HG02678 (cell line): ENCODE results near the gene PITPNM3.

ENCODE experiments used
- ATAC-seq: cut with Tn5 transposase; IDR thresholded peaks from one replicate; pipeline ENCODE4 v1.9.1; 2021; ENCODE audit warnings: mild to moderate bottlenecking, moderate library complexity; ENCODE audit not compliant: unreplicated experiment

PITPNM3 gene

GRCh38 chr17:6502871-6503509 is 53.4 kb downstream of the PITPNM3 start:
- ATAC-seq, result no peak

DNA sequence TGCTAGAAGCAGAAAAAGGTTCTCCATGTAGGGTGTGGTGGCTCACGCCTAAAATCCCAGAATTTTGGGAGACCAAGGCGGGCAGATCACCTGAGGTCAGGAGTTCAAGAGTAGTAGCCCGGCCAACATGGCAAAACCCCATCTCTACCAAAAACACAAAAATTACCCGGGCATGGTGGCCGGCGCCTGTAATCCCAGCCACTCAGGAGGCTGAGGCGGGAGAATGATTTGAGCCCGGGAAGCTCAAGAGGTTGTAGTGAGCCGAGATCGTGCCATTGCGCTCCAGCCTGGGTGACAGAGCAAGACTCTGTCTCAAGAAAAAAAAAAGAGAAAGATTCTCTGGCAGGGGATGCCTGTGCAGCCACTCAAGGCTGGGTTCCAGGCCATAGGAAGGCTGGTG is 54.2 kb downstream of the PITPNM3 start:
- no peak for ATAC-seq

DNA sequence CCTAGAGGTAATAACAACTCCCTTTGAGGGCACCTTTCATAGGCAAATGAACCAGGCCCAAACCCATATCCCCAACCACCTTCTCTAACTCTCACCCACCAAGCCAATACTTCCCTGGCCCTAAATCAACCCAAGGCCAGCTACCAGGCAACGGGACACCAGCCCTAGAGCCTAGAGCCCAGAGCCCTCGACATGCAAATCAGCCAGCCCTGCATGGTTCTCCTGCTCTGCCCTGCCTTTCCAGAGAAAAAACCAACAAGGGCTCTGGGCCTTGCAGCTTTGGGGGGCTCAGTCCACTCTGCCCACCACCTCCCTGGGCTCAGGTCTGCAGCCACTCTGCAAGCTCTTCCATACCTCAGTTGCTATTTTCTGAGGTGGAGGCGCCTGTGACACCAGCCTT is 55.0 kb downstream of the PITPNM3 start:
- ATAC-seq, result no peak

DNA sequence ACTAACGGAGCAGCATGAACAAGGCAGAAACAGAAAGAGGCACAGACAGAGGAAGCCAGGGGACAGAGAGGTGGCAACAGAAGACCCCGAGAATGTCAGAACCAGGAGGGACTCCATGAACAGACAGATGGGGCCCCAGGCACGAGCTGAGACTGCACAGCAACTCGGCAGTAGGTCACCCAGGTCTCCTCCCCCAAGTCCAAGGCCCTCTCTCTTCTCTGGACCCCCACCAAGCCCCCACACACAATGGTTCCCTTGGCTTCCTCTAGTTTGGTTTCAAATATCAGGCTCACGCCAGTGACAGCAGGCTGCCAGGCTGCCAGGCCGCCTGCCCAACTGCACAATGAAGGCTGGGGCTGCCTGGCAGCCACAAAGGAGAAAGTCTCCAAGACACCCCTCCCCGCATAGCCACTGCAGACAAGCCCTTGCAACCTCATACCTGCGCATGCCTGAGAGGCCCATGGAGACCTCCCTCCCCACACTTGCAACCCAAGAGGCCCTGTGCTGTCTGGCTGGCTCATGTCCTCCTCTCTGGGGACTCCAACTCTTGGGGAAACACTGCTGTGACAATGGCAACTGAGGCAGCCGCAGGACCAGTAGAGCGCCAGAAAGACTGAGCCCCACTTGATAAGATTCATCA is 57.3 kb downstream of the PITPNM3 start:
- ATAC-seq, result no peak

DNA sequence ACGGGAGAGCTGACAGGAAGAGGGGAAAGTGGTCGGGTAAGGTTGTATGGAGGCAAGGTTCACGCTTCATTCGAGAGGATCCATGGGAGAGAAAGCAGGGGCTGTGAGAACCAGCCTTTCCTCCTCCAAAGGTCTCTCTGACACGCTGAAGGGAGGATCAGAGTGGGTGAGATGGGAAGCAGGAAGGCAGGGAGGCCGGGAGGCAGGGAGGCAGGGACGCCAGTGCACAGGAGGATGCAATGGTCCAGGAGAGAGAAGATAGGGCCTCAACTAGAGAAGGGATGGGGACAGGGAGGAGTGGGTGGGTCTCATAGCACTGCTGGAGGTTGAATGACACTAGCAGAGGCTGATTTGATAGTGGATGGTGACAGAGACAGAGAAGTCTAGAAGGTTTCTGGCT is 58.0 kb downstream of the PITPNM3 start:
- ATAC-seq, result no peak

GRCh38 chr17:6497496-6498221 is 58.7 kb downstream of the PITPNM3 start:
- no peak for ATAC-seq

DNA sequence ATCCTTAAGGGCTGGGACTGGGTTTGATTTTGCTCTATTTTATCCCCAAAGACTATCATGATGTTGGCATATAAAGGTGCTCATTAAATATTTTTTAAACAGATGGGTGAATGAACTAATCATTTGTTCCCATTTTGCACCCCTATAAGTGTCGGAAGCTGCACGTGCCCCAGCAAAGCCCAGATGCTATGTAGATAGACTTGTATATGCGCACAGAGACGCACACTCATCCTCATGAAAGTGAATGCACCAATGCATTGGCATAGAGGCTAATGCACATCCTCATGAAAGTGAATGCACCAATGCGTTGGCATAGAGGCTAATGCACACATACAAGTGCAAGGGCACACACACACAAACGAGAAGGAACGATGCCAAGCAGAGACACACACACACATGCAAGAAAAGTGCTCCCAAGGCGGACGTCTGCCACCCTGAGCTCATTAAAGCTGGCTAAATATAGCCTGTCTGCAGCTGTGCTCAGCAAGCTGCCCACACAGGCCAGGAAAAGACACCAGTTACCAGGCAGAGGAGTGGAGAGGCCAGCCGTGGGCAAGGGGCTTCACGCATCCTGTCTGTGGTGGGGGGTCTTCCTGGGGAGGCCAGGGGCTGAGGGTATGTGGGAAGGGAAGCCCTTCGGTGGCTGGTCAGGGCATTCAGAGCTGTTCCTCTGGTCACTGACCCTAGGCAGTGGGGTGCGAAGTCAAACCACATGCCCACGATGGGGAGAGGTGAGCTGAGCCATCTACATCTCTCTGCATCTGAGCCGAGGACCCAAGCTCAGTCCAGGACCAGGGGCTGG is 59.5 kb downstream of the PITPNM3 start:
- ATAC-seq, result no peak

GRCh38 chr17:6496116-6496481 is 60.3 kb downstream of the PITPNM3 start:
- ATAC-seq, result no peak

DNA sequence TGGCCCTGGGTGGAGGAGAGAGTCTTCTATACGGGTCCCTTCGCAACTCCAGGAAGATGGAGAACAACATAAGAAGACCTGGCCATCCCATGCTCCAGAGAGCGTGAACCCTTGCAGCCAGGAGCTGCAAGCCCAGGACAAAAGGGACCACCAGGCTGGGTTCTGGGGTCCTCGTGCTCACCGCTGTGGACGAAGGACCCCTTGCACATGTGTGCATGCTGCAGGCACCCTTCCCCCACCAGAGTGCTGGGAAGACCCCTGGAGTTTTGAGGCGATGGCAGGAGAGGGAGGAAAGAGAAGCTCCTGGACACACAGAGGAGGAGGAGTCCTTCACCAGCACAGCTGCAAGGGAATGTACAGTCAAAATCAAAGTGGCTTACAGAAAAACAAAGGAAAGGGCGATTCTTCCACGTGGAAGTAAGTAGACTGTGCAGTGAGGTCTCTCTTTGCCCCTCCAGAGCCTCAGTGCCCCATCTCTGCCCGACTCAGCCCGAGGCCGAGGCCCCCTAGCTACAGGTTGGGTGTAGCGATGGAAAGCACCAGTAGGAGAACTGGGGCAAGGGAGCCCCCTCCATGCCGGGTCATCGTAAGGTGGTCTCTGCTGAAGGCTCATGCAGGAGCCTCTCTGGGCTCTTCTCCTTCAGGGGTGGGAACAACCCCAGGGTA is 60.8 kb downstream of the PITPNM3 start:
- ATAC-seq, result no peak

DNA sequence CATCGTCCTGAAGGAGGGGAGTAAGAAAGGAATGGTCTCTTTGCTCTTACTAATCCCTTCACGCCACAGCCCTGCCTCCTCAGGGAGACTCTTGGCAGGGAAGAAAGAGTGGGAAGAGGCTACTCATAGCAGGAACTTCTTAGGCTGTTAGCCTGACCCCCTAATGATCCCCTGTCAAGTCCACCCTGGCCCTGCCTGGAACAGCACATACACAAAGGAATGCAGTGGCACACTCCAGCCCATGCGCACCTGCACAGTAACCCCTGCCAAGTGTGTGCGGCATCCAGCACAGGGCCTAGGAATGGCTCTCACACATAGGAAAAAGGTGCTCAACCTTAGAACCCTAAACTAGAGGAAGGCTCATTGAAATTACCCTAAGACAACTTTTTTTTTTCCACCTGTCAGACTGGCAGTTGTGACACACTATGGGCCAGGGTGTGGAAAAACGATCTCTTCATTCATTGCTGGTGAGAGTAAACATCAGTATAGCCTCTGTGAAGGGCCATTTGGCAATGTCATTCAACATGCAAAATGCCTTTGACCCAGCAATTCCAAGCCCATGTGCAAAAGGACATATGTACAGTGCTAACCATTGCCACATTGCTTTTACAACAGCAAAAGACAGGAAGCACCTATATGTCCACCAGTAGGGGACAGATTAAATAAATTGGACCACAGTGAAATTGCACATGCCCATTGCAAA is 62.0 kb downstream of the PITPNM3 start:
- ATAC-seq, result no peak

- no peak for ATAC-seq
Observed at GRCh38 chr17:6492892-6493674, 63.3 kb downstream of the PITPNM3 start.

DNA sequence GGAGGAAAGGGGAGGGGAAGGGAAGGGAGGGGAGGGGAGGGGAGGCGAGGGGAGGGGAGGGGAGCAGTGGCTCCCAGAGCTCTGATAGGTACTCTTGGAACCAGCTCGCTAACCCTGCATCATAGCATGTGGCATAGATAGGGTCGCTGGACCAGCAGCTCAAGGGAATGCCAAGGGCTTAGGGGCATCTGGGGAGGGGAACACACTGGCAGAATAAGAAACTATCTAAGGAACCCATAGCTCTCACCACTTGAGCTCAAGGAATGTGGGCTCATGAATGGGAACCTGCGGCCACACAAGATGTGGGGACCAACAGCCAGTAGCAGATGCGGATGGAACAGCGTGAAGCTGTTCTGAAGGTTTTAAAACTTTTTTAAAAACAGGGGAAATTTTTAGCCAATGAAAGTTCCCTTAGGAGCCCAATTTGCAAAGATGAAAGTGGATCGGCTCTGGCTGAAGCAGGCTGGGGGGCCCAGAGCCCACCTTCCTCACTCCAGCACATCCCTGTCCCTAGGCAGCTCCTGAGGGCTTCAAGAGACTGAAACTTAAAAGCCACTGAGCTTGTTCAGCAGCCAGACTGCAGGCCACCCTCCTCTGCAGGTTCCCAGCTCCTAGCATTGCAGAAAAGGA is 65.2 kb downstream of the PITPNM3 start:
- no peak for ATAC-seq

- no peak for ATAC-seq
Observed at GRCh38 chr17:6489016-6489550, 67.3 kb downstream of the PITPNM3 start.

- ATAC-seq, result no peak
Observed at GRCh38 chr17:6488008-6488539, 68.3 kb downstream of the PITPNM3 start.

- no peak for ATAC-seq
Observed at GRCh38 chr17:6487251-6488007, 68.9 kb downstream of the PITPNM3 start.

DNA sequence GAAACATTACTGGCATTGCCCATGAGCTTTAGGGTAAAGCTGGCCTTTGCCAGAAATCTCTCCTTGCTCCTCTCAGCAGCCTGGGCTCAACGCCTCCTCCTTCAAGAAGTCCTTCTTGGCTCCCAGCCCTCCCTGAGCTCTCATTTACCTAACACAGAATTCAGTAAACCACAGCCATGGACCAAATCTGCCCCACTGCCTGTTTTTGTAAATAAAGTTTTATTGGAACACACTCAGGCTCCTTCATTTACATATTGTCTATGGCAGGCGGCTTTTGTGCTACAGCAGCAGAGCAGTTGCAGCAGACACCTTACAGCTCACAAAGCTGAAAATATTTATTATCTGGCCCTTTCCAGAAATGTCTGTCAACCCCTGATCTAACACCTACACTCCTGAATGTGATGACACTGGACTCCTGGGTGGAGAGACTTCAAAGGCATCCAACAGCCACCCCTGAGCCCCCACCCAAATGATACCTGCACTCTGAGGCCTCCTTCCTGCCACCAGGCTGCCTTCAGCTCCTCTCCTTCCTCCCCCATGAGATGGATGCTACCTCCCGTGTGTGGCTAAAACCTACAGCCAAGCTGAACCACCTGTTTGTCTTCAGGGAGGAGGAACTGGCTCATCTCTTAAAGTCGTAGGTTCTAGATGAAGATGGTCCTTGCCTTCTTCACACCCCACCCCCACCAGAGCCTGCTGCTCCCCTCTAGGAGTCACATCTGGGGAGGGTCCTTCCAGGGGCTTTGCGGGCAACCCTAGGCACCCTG is 70.5 kb downstream of the PITPNM3 start:
- no peak for ATAC-seq

DNA sequence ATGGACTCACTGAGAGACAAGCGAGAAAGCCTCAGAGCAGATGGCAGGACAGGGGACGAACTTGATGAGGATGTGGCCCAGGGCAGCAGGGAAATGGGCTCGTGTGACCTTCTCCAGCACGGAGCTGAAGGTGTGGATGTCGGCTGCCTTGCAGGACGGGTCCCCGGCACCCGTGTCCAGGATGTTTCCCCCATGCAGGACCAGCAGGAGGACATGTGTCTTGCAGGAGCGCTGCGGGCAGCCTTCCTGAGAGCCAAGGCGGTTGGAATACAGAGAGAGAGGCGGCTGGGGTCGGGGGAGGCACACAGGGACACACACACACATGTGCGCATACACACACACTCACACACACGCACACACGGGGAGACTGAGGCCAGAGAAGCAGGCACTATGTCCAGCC is 72.8 kb downstream of the PITPNM3 start:
- ATAC-seq, result no peak
